Astrocyte (in vitro differentiated cells and primary cell): ENCODE results near the gene RHO. TPM values are rescaled to one million over a fixed set of nuclear protein-coding genes. Genes with fewer than 3 reads are reported as not detected.

ENCODE experiments used
- DNase-seq: peaks from one replicate; pipeline ENCODE4 v3.0.0-alpha.2; 2010; ENCODE audit warnings: low read depth
- FAIRE-seq: peaks from 2 replicates; lab custom pipeline; 2011; peaks lifted over from hg19 to GRCh38; lab: Jason Lieb, UNC
- H2AFZ ChIP-seq: 2 replicates; pipeline ENCODE4 v1.6.0; 2012; ENCODE audit warnings: low read depth, low read length, inconsistent platforms
- H3K27ac ChIP-seq: 2 replicates; pipeline ENCODE4 v1.5.1; 2011; ENCODE audit warnings: low read depth, low read length, inconsistent platforms
- H3K27me3 ChIP-seq: 2 replicates; pipeline ENCODE4 v1.6.0; 2011; ENCODE audit warnings: low read length, inconsistent platforms; ENCODE audit not compliant: insufficient read depth
- H3K36me3 ChIP-seq: 2 replicates; pipeline ENCODE4 v1.5.1; 2011; ENCODE audit warnings: low read length, inconsistent platforms; ENCODE audit not compliant: insufficient read depth
- H3K4me1 ChIP-seq: 2 replicates; pipeline ENCODE4 v1.5.1; 2011; ENCODE audit warnings: low read length, inconsistent platforms; ENCODE audit not compliant: insufficient read depth
- H3K4me2 ChIP-seq: 2 replicates; pipeline ENCODE4 v1.6.0; 2012; ENCODE audit warnings: low read length, inconsistent platforms
- H3K4me3 ChIP-seq: 2 replicates; pipeline ENCODE4 v1.5.1; 2011; ENCODE audit warnings: low read depth, mild to moderate bottlenecking, low read length, inconsistent platforms; ENCODE audit not compliant: insufficient read depth
- H3K79me2 ChIP-seq: 2 replicates; pipeline ENCODE4 v1.6.0; 2012; ENCODE audit warnings: mild to moderate bottlenecking, low read length, inconsistent platforms; ENCODE audit not compliant: insufficient read depth
- H3K9ac ChIP-seq: 2 replicates; pipeline ENCODE4 v1.6.0; 2012; ENCODE audit warnings: mild to moderate bottlenecking, low read length, inconsistent platforms
- H3K9me3 ChIP-seq: 2 replicates; pipeline ENCODE4 v1.5.1; 2012; ENCODE audit warnings: low read depth, mild to moderate bottlenecking, low read length, inconsistent platforms; ENCODE audit not compliant: insufficient read depth
- H4K20me1 ChIP-seq: 2 replicates; pipeline ENCODE4 v1.6.0; 2012; ENCODE audit warnings: low read length, inconsistent platforms; ENCODE audit not compliant: insufficient read depth
- H3K27ac Mint-ChIP-seq: one replicate; pipeline ENCODE4 v1.8.0; 2021; ENCODE audit warnings: mild to moderate bottlenecking, mixed read lengths; ENCODE audit not compliant: unreplicated experiment
- H3K27me3 Mint-ChIP-seq: one replicate; pipeline ENCODE4 v1.8.0; 2021; ENCODE audit warnings: low read depth, mixed read lengths; ENCODE audit not compliant: unreplicated experiment
- H3K36me3 Mint-ChIP-seq: one replicate; pipeline ENCODE4 v1.8.0; 2021; ENCODE audit warnings: low read depth, mixed read lengths; ENCODE audit not compliant: unreplicated experiment
- H3K4me1 Mint-ChIP-seq: one replicate; pipeline ENCODE4 v1.8.0; 2021; ENCODE audit warnings: low read depth, mixed read lengths; ENCODE audit not compliant: unreplicated experiment
- H3K4me3 Mint-ChIP-seq: one replicate; pipeline ENCODE4 v1.8.0; 2021; ENCODE audit warnings: mild to moderate bottlenecking, moderate library complexity, mixed read lengths; ENCODE audit not compliant: unreplicated experiment
- H3K9me3 Mint-ChIP-seq: one replicate; pipeline ENCODE4 v1.8.0; 2021; ENCODE audit warnings: mild to moderate bottlenecking, mixed read lengths; ENCODE audit not compliant: unreplicated experiment
- CTCF ChIP-seq: IDR thresholded peaks from 2 replicates; pipeline ENCODE4 v1.5.1; 2011; ENCODE audit warnings: low read depth, mild to moderate bottlenecking, inconsistent platforms, low read length, moderate library complexity; ENCODE audit not compliant: insufficient read depth
- EZH2 ChIP-seq: IDR thresholded peaks from 2 replicates; pipeline ENCODE4 v1.6.1; 2012; ENCODE audit warnings: mild to moderate bottlenecking, low read length, inconsistent platforms; ENCODE audit not compliant: insufficient read depth
- total RNA-seq: library from RNA; stranded (reverse); gene quantifications from 2 replicates; pipeline ENCODE4 v1.2.1, GENCODE V29; 2021

The RHO gene
- total RNA-seq, 1 donor from 2014 or later: not detected

DNA sequence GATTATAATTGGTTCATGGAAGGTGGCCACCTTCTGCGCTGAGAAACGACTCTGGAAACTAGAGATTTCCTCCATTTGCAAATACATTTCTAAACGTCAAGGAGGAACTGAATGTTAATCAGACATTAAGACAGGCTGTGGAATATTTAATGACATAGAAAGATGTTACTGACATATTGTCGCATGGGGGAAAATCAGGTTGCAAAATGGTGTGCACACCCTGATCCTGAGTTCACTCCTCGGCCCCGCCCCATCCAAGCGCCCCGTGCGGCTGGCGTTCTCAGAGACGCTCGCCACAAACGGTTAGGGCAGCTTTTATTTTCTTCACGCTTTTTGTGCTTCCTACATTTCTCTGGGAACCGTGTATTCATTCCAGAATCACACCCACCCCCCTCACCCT is 25.3 kb downstream of the RHO start:
- DNase-seq (no peak), FAIRE-seq (no peak)
- H3K4me3 Mint-ChIP-seq: no peak overlapping the region
- Histone ChIP-seq H3K4me1 (peaks cover 26% of the 10 kb centered on the region), H3K4me2 (no peak overlapping the region), H3K27ac (no peak overlapping the region), H3K9me3 (no peaks in the 10 kb centered on the region), H3K36me3 (no peaks in the 10 kb centered on the region), H2AFZ (no peak overlapping the region), H3K9ac (no peak overlapping the region), H3K79me2 (no peaks in the 10 kb centered on the region), H3K27me3 (no peaks in the 10 kb centered on the region), H3K4me3 (no peak overlapping the region), H4K20me1 (no peaks in the 10 kb centered on the region)
- H3K27me3 Mint-ChIP-seq: no peaks in the 10 kb centered on the region
- no peak for TF ChIP-seq EZH2
- no peak for TF ChIP-seq CTCF
- peaks cover 24% of the 10 kb centered on the region for H3K36me3 Mint-ChIP-seq
- H3K4me1 Mint-ChIP-seq: peaks cover 52% of the 10 kb centered on the region
- H3K9me3 Mint-ChIP-seq: no peaks in the 10 kb centered on the region
- no peak overlapping the region for H3K27ac Mint-ChIP-seq

GRCh38 chr3:129554356-129555152 is 26.1 kb downstream of the RHO start:
- Mint-ChIP-seq H3K27me3 (no peaks in the 10 kb centered on the region), H3K27ac (no peak overlapping the region), H3K36me3 (peaks cover 24% of the 10 kb centered on the region), H3K9me3 (no peaks in the 10 kb centered on the region), H3K4me3 (no peak overlapping the region), H3K4me1 (peaks cover 49% of the 10 kb centered on the region)
- no peak for DNase-seq
- TF ChIP-seq EZH2: no peak
- H4K20me1 ChIP-seq: no peaks in the 10 kb centered on the region
- no peak overlapping the region for H2AFZ ChIP-seq
- H3K9ac ChIP-seq: no peak overlapping the region
- FAIRE-seq: no peak
- H3K9me3 ChIP-seq: no peaks in the 10 kb centered on the region
- peaks cover 30% of the 10 kb centered on the region for H3K4me1 ChIP-seq
- H3K27ac ChIP-seq: no peak overlapping the region
- no peaks in the 10 kb centered on the region for H3K36me3 ChIP-seq
- H3K4me3 ChIP-seq: no peak overlapping the region
- no peaks in the 10 kb centered on the region for H3K79me2 ChIP-seq
- no peaks in the 10 kb centered on the region for H3K27me3 ChIP-seq
- no peak overlapping the region for H3K4me2 ChIP-seq

GRCh38 chr3:129555153-129555550 is 26.7 kb downstream of the RHO start:
- H3K4me1 Mint-ChIP-seq: peaks cover 45% of the 10 kb centered on the region
- Histone ChIP-seq H3K27ac (no peak overlapping the region), H4K20me1 (no peaks in the 10 kb centered on the region), H3K79me2 (no peaks in the 10 kb centered on the region), H3K27me3 (no peaks in the 10 kb centered on the region), H3K36me3 (no peaks in the 10 kb centered on the region), H3K9ac (no peak overlapping the region), H3K4me2 (no peak overlapping the region), H3K4me3 (no peak overlapping the region), H2AFZ (no peak overlapping the region), H3K4me1 (peaks cover 31% of the 10 kb centered on the region), H3K9me3 (no peaks in the 10 kb centered on the region)
- no peaks in the 10 kb centered on the region for H3K27me3 Mint-ChIP-seq
- no peak overlapping the region for H3K27ac Mint-ChIP-seq
- FAIRE-seq: no peak
- DNase-seq: no peak
- TF ChIP-seq EZH2: no peak
- no peak for TF ChIP-seq CTCF
- peaks cover 24% of the 10 kb centered on the region for H3K36me3 Mint-ChIP-seq
- no peaks in the 10 kb centered on the region for H3K9me3 Mint-ChIP-seq
- no peak overlapping the region for H3K4me3 Mint-ChIP-seq
